ENCODE data around the gene KNL1. TPM values are rescaled to one million over a fixed set of nuclear protein-coding genes. Genes with fewer than 3 reads are reported as not detected.

The KNL1 gene
- total RNA-seq, 2 experiments from 2014 or later, result 62.2 to 69.0 TPM

DNA sequence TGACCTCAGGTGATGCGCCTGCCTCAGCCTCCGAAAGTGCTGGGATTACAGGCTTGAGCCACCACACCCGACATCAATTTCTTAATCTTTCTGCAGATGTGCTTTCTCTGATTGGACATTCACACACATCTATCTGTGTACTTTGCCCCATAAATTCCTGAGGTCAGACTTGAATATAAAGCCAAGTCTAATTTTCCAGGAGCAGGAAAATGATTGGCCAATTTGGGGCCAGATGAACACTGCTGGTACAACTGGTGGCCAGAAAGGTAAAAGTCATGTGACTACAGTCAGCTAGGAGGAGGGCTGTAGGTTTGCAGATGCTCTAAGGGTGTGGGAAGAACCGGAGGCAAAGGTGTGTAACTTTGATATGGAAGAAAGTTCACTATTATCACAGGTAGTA, 97.7 kb downstream of the KNL1 start:
- H3K27me3 Mint-ChIP-seq, result no peaks in the 10 kb centered on the region
- H3K4me1 Mint-ChIP-seq, result peaks cover 18% of the 10 kb centered on the region
- no peaks in the 10 kb centered on the region for H3K9me3 Mint-ChIP-seq
- CTCF ChIA-PET, result no interaction called here
- POLR2A ChIA-PET, result no interaction called here
- no peak overlapping the region for H3K4me3 Mint-ChIP-seq
- no peak for DNase-seq
- peaks cover 18% of the 10 kb centered on the region for H3K36me3 Mint-ChIP-seq (ENCODE audit: low read depth)
- no peak overlapping the region for H3K27ac Mint-ChIP-seq

DNA sequence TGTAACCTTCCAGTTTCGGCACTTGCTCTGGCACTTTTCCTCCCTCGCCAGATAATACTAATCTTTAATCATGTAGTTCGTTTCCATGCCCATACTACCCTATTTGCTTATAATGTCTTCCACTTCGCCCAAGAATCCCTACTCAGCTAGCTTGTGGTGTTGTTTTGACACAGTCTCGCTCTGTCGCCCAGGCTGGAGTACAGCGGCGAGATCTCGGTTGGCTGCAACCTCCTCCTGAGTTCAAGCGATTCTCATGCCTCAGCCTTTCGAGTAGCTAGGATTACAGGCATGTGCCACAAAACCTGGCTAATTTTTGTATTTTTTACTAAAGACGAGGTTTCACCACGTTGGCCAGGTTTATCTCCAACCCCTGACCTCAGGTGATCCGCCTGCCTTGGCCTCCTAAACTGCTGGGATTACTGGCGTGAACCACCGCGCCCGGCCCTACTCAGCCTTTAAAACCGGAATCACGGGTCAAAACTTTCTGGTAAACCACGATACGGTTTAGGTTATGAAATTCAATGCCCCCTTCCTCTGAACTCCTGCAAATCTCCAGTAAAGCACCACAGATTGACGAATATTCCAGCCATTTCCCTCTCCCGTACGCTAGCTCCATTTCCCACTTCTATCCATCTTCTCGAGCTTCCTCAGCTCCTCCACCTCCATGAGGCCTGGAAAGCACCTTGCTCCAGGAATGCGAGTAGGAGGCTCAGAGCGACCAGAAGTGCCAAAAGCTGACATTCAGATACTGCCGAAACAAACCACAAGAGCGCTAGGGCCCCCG, 100.0 kb downstream of the KNL1 start:
- DNase-seq, result no peak
- peaks cover 34% of the 10 kb centered on the region for H3K36me3 Mint-ChIP-seq (ENCODE audit: low read depth)
- H3K4me3 Mint-ChIP-seq, result peak overlapping the region; percentile 97
- CTCF ChIA-PET, result interaction anchor here (0.5 to 2.2 kb wide), 16 partner anchors 9 to 201 kb away, joined by 3 to 8 read pairs (median 3); partner anchors contain the start of genes DNAJC17 and VPS18
- peaks cover 34% of the 10 kb centered on the region for H3K4me1 Mint-ChIP-seq
- POLR2A ChIA-PET, result interaction anchor here (1.0 to 1.9 kb wide), 4 partner anchors 14 to 129 kb away, joined by 3 to 6 read pairs (median 4); partner anchors contain the start of gene CCDC32
- H3K27ac Mint-ChIP-seq, result peak overlapping the region; percentile 96
- no peaks in the 10 kb centered on the region for H3K27me3 Mint-ChIP-seq
- H3K9me3 Mint-ChIP-seq, result no peaks in the 10 kb centered on the region

GRCh38 chr15:40694688-40695468, 100.8 kb downstream of the KNL1 start, which contains the start of gene RAD51:
Gene RAD51 (plus strand): TSS chr15:40695174. CDS start chr15:40698759, 3,585 bp downstream.
- POLR2A ChIA-PET, result interaction anchor here (0.6 to 1.9 kb wide), 5 partner anchors 13 to 515 kb away, joined by 3 to 6 read pairs (median 4); partner anchors contain the start of gene CCDC32
- Mint-ChIP-seq H3K36me3 (ENCODE audit: low read depth) (peaks cover 37% of the 10 kb centered on the region), H3K27me3 (no peaks in the 10 kb centered on the region), H3K27ac (peak within 1 kb of the TSS; percentile 96), H3K4me1 (peaks cover 40% of the 10 kb centered on the region), H3K4me3 (peak within 1 kb of the TSS; percentile 97), H3K9me3 (no peaks in the 10 kb centered on the region)
- CTCF ChIA-PET, result interaction anchor here (0.5 to 2.2 kb wide), 17 partner anchors 8 to 201 kb away, joined by 3 to 8 read pairs (median 3); partner anchors contain the start of genes DNAJC17 and VPS18
- peak; percentile 95 for DNase-seq

DNA sequence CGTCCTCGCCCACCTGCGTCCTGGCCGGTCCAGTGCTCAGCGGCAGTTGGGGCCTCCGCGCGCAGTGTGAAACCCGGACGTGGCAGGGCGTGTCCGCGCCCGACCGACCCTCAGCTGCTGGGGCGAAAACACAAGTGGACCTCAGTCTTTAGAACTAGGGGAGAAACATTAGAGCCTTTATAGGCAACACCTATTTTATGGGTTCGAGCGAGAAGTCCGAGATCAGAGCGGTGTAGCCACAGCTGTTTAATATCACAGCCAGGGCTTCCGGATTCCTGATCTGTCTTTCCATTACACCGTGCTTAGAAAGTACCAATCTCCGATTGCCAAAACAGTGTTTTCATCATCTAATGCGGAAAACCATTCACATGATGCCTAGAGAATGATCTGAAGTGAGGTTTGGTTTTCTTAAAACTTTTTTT, 101.4 kb downstream of the KNL1 start:
- no peak for DNase-seq
- Mint-ChIP-seq H3K9me3 (no peaks in the 10 kb centered on the region), H3K4me1 (peaks cover 45% of the 10 kb centered on the region), H3K27ac (peak overlapping the region; percentile 96), H3K27me3 (no peaks in the 10 kb centered on the region), H3K36me3 (ENCODE audit: low read depth) (peaks cover 41% of the 10 kb centered on the region), H3K4me3 (peak overlapping the region; percentile 97)
- ChIA-PET CTCF (interaction anchor here (0.7 to 2.2 kb wide), 8 partner anchors 11 to 200 kb away, joined by 3 to 8 read pairs (median 3); partner anchors contain the start of gene VPS18), POLR2A (interaction anchor here (1.0 to 1.9 kb wide), 3 partner anchors 48 to 130 kb away, joined by 3 to 6 read pairs (median 3); partner anchors contain the start of gene CCDC32)

- ChIA-PET POLR2A (interaction anchor here (1.9 kb wide), 1 partner anchor 47 kb away, joined by 6 read pairs; no protein-coding TSS in a partner anchor), CTCF (interaction anchor here (1.0 to 1.5 kb wide), 2 partner anchors 80 to 86 kb away, joined by 3 read pairs; no protein-coding TSS in a partner anchor)
- Mint-ChIP-seq H3K27me3 (no peaks in the 10 kb centered on the region), H3K4me3 (peak overlapping the region; percentile 97), H3K4me1 (peaks cover 51% of the 10 kb centered on the region), H3K27ac (peak overlapping the region; percentile 96), H3K36me3 (ENCODE audit: low read depth) (peaks cover 48% of the 10 kb centered on the region), H3K9me3 (no peaks in the 10 kb centered on the region)
- no peak for DNase-seq
Observed at GRCh38 chr15:40696228-40696627, 102.2 kb downstream of the KNL1 start.

DNA sequence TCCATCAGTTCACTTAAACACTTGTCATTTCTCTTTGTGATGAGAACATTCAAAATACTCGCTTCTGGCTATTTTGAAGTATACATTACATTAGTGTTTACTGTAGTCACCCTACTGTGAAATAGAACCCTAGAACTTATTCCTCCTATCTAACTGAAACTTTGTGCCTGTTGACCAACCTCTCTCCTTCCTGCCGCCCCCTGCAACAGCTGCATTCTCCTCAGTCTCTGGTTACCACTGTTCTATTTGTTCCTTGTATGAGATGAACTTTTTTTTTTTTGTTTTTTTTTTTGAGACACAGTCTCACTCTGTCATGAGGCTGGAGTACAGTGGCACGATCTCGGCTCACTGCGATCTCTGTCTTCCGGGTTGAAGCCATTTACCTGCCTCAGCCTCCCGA, 103.9 kb downstream of the KNL1 start:
- H3K27ac Mint-ChIP-seq, result peak overlapping the region; percentile 7
- no peak overlapping the region for H3K4me3 Mint-ChIP-seq
- H3K27me3 Mint-ChIP-seq, result no peaks in the 10 kb centered on the region
- peaks cover 54% of the 10 kb centered on the region for H3K36me3 Mint-ChIP-seq (ENCODE audit: low read depth)
- H3K4me1 Mint-ChIP-seq, result peaks cover 51% of the 10 kb centered on the region
- ChIA-PET CTCF (no interaction called here), POLR2A (no interaction called here)
- no peaks in the 10 kb centered on the region for H3K9me3 Mint-ChIP-seq
- DNase-seq, result no peak

DNA sequence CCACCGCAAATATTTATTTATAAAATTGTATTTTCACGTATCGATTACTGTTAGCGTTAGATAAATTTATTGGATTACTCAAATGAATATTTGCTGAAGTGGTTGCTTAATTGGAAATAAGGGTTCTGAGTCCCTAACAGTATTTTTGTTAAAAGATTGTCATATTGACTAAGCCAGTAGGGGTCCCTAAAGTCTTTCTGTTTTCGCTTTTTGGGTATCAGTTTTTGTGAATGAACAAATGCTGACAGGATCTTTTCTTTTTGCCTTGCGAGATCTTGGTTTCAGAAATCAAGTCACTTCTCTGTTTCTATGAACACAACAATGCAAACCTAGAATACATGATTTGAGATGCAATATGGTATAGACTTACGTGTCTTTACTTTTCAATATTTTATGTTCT, 108.0 kb downstream of the KNL1 start:
- Mint-ChIP-seq H3K27me3 (no peaks in the 10 kb centered on the region), H3K4me3 (no peak overlapping the region), H3K27ac (peak overlapping the region; percentile 50), H3K9me3 (no peaks in the 10 kb centered on the region), H3K36me3 (ENCODE audit: low read depth) (peaks cover 51% of the 10 kb centered on the region), H3K4me1 (peaks cover 40% of the 10 kb centered on the region)
- no peak for DNase-seq
- POLR2A ChIA-PET, result no interaction called here
- CTCF ChIA-PET, result no interaction called here

- peaks cover 44% of the 10 kb centered on the region for H3K36me3 Mint-ChIP-seq (ENCODE audit: low read depth)
- POLR2A ChIA-PET, result no interaction called here
Observed at GRCh38 chr15:40706121-40706520, 112.1 kb downstream of the KNL1 start.

More at GRCh38 chr15:40706121-40706520, 112.1 kb downstream of the KNL1 start:
- DNase-seq, result no peak
- no peaks in the 10 kb centered on the region for H3K9me3 Mint-ChIP-seq
- H3K4me1 Mint-ChIP-seq, result peaks cover 11% of the 10 kb centered on the region
- H3K4me3 Mint-ChIP-seq, result no peak overlapping the region
- no peak overlapping the region for H3K27ac Mint-ChIP-seq
- CTCF ChIA-PET, result interaction anchor here (1.1 kb wide), 1 partner anchor 56 kb away, joined by 3 read pairs; no protein-coding TSS in a partner anchor
- H3K27me3 Mint-ChIP-seq, result no peaks in the 10 kb centered on the region

Other genes with a start within 250 kb of the KNL1 start
- gene PHGR1, start 243.2 kb upstream of the KNL1 start, total RNA-seq, result not detected
- 1 to 10 TPM in 1 of 2 experiments, under 1 TPM in 1; 0.60 to 1.4 TPM for gene DISP2, start 236.0 kb upstream of the KNL1 start, total RNA-seq
- 10 to 100 TPM; 57.5 to 63.3 TPM for gene KNSTRN, start 211.5 kb upstream of the KNL1 start, total RNA-seq
- gene IVD, start 188.5 kb upstream of the KNL1 start, total RNA-seq, result 10 to 100 TPM; 38.4 to 47.1 TPM
- 10 to 100 TPM; 28.7 to 30.8 TPM for gene BAHD1, start 153.3 kb upstream of the KNL1 start, total RNA-seq
- gene CHST14, start 123.3 kb upstream of the KNL1 start, total RNA-seq, result 10 to 100 TPM; 14.3 to 14.6 TPM
- gene CCDC32, start 29.2 kb upstream of the KNL1 start, total RNA-seq, result 10 to 100 TPM; 17.0 to 22.7 TPM
- 10 to 100 TPM in 1 of 2 experiments, 1 to 10 TPM in 1; 10.0 to 13.0 TPM for gene RPUSD2, start 24.9 kb upstream of the KNL1 start, total RNA-seq
- gene RAD51, start 100.9 kb downstream of the KNL1 start, total RNA-seq, result 10 to 100 TPM; 59.9 to 66.7 TPM
- gene RMDN3, start 161.0 kb downstream of the KNL1 start, total RNA-seq, result 10 to 100 TPM; 26.0 to 32.6 TPM
- 10 to 100 TPM; 33.9 to 35.5 TPM for gene GCHFR, start 169.8 kb downstream of the KNL1 start, total RNA-seq
- gene C15orf62, start 175.7 kb downstream of the KNL1 start, total RNA-seq, result 1 to 10 TPM; 1.0 to 1.3 TPM
- gene ZFYVE19, start 212.8 kb downstream of the KNL1 start, total RNA-seq, result 10 to 100 TPM; 31.1 to 32.2 TPM
- 10 to 100 TPM; 42.2 to 44.3 TPM for gene DNAJC17, start 213.2 kb downstream of the KNL1 start, total RNA-seq
- not detected for gene PPP1R14D, start 234.5 kb downstream of the KNL1 start, total RNA-seq
- 1 to 10 TPM; 1.7 to 2.9 TPM for gene SPINT1, start 249.8 kb downstream of the KNL1 start, total RNA-seq